GM18861 (cell line): ENCODE results near the gene AQP9.

Experiments
- ATAC-seq: cut with Tn5 transposase; IDR thresholded peaks from one replicate; pipeline ENCODE4 v1.9.1; 2021; ENCODE audit not compliant: unreplicated experiment

Gene AQP9

DNA sequence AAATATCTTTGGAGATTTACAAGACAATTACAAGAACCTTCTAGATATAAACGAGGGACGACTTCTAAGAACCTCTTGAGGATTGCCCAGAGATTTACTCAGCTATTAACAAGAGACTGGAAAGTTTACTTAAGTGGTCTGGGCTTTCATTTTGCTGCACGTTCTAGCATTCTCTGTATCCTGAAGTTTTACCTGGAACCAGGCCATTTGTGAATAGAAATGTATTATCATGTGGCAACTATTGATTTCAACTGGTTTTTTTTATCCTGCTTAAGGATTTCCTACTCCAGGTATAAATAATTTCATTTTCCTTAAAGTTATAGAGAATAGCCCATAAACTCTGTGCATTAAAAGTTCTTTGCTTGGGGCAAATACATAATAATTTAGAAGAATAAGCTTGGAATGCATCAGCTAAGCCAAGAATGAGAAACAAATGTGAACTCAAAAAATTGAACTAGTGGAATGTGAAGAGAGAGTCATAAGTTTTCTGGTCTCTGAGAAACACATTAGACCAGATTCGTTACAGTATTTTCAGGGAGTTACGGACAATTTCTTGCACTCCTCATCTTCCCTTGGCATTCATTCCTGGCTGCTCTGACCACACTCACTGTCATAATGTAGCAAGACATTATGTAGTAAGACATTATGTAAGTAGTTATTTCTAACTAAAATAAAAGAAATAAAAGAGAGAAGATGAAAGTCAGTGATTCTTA is 1.3 kb downstream of the AQP9 start:
- ATAC-seq, result no peak

DNA sequence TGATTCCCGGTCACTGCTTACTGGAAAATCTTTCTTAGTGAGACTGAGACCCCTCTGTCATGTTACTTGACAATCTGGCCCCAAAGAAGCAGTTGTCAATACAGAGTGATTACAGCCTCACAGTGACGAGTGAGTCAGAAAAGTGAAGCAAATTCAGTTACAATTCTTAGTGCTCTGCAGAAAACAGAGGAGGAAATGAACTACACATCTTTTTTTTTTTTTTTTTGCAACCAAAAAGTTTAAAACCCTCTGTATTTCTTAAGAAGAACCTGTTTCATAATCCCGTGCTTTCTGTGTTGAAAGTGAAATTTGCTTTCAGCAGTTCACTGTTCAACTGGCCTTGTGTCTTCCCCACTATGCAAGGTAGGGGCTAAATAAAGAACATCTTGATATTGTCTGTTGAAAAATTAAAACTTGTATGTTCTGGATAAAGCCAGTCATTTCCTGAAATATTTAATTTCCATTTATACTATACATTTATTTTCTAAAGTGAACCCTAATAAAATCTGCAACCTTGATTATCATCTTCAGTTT is 1.9 kb downstream of the AQP9 start:
- ATAC-seq, result no peak

DNA sequence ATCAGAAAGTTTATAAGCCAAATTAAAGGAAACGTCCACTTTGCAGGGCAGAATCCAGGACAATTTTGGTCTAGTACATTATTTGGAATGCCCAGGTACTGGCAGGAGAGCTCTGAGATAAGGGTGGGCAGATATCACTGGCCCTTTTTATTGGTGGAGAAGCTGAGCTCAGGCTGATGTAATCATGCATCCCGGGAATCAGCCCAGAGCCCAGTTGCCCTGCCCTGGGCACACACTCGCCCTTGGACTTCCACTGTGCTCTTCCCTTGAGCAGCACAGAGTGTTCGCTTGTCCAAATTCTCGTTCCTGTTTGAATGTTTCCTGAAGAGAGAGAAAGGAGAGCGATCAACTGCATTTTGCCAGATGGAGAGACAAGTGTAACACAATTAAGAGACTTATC is 3.7 kb downstream of the AQP9 start:
- ATAC-seq, result no peak

DNA sequence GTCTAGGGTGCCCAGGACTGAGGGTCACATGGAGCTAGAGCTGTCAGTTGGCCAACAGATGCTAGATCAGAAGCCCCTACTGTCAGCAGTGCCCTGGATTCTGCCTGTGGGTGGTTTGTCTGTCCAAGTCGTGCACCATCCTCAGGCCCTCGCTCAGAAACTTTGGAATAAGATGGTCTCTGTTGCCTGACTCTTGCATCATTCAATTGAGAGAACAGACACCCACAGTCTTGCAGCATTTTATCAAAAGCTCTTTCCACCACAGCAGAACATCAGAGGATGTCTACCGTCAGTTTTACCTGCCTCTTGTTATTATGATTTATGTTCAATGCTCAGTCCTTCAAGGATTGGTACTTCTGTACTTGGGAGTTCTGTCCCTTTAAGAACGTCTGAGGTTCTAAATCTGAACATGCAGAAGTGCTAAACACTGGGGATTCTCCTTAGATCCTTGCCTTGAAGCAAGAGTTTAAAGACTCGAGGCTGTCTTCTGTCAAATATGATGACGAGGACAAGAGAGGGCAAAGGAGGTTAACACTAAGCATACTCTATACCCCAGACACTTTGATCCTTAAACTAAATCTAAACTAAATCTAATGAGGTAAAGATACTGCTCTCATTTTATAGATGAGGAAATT is 4.8 kb downstream of the AQP9 start:
- no peak for ATAC-seq

DNA sequence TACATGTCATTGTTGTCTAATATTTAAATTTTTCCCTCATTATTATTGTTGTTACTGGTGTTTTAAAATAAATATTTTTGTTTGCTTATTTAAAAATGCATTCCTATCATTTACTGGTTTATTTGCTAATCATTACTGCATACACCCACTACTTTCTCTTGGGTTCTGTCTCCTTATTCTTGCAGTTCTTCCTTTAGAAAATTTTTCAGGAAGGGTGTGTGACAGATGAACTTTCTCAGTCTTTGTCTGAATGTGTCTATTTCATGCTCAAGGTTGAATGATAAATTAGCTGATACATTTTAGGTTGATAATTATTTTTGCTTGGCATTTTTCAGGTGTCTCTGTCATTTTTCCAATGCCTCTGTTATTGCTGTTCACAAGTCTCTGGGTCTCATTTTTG is 7.4 kb downstream of the AQP9 start:
- no peak for ATAC-seq

DNA sequence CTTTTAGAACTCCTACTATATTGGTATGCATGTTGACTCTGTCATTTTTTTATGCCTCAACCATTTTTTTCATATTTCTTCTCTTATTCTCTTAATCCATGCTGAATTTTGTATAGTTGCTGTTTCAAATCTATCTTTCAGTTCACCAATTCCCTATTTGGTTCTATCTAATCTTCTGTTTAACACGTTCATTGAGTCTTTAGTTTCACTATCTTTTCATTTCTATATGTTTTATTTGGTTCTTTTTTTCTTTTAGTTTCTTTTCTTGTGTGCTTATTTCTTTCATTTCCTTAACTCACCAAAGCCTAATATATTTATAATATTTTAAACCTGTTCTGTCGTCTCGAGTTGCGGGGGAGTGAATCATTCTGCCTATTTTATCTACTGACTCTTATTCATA is 8.0 kb downstream of the AQP9 start:
- ATAC-seq, result no peak

DNA sequence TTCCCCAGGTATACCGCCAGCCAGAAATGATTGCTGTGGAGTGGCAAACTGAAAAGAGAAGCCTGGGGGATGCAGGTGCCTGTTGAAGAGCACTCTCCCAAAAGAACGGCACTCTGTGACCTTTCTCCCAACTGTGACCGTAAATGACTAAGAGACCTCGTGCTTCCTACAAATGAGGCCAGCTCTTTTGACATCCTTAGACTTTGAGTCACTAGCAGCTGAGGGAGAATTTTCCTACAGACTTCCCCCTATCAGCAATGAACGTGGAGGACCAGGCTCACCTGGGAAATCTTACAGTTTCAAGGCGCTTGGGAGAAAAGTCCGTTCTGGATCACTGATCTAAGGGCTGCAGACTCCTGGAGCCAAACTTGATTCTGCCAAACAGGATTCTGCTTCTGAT is 8.6 kb downstream of the AQP9 start:
- no peak for ATAC-seq

DNA sequence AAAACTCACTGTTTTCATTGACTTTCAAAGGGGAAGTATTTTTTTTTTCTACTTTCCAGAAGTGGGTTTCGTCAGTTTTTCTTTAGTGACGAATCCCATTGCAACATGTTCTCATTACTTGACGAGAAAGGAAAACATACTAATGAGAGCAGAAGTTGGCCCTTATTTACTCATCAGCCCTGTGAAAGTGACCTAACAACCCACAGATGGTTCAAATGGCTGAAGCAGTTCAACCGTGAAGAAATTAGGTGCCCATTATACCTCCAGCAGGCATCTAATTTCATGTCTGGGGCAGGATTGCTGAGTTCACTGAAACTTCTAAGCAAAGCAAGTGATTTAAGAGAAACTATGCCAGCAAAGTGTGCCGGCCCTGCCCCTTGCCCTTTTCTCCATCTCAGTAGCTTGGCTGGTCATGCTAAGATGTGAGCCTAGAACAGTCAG is 9.0 kb downstream of the AQP9 start:
- ATAC-seq, result no peak

DNA sequence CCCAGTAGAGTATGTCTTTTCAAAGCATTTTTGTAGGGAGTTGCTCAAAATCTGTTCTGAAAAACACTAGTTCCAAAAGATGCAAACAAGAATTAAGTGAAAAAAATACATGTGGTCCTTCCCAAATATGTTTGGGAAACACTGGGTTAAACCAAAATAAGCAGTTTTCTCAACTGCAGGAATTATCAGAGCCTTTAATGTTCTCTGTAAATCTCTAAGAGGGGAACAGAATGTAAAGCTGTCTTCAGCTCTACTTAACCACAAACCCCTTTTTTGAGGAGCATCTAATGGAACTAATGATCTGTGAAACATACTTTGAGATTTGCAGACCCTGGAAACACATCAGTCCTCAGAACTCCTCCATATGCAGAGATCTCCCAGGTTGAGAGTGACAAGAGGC is 9.9 kb downstream of the AQP9 start:
- no peak for ATAC-seq

DNA sequence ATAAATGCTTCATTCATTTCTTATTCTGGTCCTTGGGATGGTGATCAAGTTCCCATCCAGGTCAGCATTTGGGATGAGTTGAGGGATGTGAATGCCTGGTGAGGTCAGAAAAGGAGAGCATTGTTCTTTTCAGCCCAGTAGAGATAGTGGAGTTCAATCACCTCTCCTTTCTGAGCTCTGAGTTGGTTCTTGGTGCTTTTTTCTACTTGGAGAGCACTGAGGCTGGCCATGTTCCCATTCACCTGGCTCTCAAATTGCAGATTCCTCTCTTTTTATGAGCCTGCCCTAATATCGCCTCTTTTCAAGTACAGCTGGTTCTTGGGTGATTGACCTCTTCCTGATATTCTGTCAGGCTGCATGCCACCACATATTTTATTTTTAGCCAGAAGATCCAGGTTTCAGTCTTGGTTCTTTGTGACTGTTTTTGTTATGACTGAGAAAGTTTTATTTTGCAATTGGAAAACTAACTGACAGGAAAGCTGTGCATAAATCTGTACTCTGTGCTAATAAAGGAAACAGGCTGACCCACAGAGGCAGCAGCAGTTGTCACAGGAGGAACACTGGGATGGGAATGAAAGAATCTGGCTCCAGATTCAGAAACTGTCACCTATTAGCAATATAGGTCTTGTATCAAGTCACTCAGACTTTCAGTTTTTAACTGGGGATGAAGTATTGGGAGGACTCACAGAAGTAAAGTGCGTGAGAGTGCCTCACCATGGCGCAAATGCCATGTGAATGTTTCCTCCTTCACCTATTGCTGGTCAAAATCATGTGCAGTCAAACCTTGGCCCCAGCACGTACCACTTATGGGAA is 10.7 kb downstream of the AQP9 start:
- ATAC-seq, result no peak

DNA sequence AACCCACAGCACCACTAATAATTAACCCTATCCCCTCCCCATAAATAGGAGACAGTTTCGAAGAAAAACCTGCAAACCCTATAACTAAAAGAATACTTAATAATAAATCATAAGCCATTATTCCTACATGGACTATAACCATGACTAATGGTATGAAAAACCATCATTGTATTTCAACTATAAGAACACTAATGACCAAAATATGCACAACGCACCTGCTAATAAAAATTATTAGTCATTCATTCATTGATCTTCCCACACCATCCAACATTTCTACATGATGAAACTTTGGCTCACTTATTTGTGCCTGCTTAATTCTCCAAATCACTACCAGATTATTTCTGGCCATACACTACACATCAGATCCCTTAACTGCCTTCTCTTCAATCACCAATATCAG is 16.6 kb downstream of the AQP9 start:
- ATAC-seq, result no peak

DNA sequence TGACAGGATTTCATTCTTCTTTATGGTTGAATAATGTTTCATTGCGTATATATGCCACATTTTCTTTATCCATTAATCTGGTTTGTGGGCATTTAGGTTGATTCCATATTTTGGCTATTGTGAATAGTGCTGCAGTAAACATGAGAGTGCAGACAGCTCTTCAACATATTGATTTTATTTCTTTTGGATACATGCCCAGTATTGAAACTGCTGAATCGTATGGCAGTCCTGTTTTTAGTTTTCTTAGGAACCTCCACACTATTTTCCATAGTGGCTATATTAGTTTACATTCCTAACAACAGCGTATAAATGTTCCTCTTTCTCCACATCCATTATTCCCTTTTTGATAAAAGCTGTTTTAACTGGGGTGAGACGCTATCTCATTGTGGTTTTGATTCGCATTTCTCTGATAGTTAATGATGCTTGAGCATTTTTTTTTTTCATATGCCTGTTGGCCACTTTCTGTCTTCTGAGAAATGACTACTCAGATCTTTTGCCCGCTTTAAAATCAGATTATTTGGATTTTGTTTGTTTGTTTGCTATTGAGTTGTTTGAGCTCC is 21.7 kb downstream of the AQP9 start:
- ATAC-seq, result no peak

DNA sequence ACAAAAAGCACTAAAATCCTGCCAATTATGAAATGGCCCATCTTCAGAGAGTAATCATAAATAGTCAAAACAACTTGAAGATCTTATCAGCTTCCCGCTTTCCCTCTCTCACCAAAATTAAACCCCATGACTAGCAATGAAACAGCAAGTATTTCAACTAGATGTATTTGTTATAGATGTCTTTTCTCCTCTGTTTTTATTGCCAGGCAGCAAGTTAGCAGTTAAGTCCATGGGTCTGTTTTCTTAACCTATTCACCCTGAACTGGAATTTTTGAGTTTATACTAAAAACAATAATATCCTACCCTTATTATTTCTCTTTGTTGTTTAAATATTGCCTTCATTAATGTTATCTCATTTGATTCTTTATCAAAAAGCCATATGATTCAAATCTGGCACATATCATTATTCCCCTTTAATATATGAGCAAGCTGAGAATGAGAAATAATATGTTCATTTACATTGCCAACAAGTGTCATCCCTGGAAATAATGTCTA is 23.3 kb downstream of the AQP9 start:
- ATAC-seq, result no peak

DNA sequence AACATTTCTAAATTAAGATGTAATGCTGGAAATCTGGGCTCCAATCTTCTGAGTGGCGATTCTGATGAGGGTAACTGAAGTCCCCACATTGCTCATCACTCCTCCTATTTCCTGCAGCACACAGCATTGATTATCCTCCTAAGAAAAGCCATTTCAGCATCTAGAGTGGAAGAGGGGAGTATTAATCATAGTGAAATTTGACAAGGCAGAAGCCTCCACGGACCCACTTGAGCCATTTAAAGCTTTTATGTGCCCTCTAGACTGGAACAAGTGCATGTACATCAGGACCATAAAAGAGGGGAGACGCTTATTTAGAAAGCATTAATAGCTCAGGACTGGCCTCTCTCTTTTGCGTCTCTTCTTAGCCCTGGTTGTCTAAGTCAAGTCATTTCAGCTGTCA is 25.8 kb downstream of the AQP9 start:
- no peak for ATAC-seq

DNA sequence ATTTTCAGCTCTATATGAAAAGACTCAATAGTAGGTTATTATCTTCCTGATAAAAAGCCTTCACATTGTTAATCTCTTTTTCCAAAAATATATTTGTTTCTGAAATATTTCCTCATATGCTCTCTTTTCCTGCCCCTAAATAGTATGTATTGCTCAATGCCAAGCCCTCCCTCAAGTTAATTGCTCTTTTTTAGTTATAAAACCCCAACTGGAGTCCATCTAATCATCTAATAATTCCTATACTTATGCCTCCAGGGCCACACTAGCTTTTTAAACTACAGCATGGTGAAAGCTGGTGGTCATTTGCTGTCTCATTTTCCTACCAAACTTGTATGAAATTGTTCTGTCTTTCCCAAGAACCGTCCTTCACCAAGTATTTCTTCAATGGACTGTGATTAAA is 26.7 kb downstream of the AQP9 start:
- no peak for ATAC-seq

DNA sequence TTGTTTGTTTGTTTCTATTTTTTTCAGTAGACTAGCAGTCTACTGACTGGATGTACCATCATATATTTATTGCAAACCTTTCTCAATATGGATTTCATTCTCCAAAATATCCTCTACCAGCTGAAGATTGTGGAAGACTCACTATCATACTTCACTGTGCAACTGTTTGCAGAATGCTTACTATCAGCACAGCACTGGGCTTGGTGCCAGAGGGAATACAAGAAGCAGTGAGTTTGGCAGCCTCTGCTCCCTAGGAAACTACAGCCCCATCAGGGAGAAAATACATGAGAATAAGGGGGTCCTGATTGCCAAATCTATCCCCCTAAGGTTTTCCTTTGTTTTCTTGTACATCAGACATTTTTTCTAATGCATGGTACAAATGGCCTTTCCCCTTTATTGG is 27.5 kb downstream of the AQP9 start:
- ATAC-seq, result no peak

DNA sequence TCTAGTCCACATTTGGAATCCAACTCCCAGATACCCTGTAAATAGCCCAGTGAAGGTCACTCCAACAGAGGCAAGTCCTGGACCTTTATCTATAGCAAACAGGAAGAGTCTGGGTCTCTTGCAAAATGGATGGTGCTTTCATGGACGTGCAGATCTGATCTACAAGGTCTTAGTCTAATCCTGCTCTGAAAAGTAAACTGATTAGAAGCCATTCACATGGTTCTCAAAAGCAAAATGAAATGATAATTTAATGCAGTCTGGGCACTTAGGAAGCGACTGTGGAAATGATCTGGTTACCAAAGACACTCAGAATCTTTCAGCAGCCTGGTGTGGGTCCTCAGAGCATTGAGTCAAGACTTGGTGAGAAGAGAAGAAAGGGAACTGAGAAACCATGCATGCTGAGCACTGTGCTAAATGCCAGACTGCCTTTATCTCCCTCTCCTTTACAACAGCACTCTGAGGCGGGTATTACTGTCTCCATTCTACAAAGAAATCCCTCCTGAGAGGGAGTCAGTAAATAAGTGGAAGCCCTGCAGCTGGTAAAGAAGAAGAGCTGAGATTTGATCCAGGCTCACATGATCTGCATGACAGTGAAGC is 29.0 kb downstream of the AQP9 start:
- no peak for ATAC-seq

DNA sequence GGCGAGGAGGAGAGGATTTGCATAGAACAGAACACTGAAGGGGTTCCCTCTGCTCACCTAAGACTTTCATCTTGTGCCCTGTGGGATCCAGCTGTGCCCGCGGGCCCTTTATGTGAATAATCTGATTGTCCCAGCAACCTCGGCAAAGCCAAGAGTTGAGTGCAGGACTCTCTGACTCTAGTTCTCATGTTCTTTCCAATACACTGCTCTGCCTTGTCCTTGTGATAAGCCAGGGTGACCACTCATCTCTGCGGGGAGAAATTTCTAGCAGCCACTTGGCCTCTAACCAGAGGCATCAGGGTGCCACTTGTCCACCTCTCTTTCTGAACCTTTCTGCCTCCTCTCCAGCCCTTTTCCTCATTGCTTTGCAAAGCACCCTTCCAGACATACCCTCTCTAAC is 31.8 kb downstream of the AQP9 start:
- ATAC-seq, result no peak

DNA sequence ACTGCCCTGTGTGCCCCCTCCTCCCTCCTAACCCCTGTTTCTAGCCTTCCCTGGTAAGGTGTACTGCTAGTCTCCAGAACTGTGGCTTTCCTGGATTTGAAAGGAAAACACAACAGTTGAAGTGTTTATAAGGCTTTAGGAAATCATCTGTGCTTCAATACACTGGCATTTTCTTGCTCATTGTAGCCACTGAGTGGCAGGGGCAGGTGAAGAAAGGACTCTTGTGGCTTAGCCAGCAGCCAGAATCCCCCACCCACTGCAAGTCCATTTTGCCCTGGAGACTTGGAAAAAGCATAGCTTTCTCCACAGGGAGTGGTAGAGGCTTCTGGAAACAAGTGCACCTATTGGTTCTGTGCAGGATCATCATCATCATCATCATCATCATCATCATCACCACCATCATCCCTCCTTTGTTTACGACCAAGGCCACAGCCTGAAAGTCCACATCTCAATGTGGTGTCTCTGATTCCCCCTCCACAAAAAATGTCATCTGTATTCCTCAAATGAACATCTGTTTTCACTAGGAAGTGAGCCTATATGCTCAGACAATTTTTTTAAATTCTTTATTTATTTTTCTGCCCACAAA is 33.4 kb downstream of the AQP9 start:
- no peak for ATAC-seq

DNA sequence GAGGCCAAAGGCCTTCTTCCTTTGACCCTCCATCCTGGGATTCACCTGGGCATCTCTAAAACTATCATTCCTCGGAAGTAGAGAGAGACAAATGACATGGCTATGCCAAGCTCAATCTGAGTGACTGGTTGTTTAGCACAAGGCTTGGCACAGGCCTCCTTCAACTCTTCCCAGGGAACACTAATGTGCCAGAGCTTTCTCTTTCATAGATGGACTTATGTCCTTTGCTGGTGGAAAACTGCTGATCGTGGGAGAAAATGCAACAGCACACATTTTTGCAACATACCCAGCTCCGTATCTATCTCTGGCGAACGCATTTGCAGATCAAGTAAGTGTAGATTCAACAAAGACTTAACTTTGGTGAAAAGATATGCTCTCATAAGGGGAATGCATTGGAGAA is 36.5 kb downstream of the AQP9 start:
- no peak for ATAC-seq

DNA sequence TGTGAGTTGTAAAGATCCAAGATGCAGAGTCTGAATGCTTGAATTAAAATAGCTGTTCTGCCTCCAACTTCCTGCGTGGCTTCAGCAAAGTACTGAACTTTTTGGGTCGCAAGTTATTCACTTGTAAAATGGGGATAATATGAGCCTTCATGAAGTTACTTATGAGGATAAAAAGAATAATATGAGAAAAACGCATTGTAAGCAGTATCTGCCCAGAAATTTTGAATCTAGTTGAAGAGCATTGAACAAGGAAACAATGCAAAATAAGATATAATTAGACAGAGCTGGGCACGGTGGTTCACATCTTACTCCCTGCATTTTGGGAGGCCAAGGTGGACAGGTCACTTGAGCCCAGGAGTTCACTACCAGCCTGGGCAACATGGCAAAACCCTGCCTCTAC is 37.8 kb downstream of the AQP9 start:
- no peak for ATAC-seq
